H1 (cell line): ENCODE results near the gene RERE.

Source experiments
- BCL11A ChIP-seq, 2 experiments: IDR thresholded peaks; one replicate each; pipeline ENCODE4 v1.6.1; 2011; ENCODE audit warnings: low read depth in 2 of 2, low read length in 2 of 2, mild to moderate bottlenecking in 2 of 2
- CHD2 ChIP-seq: IDR thresholded peaks from 2 replicates; pipeline ENCODE4 v1.6.1; 2012; ENCODE audit warnings: low read length, improper control_type of control experiment
- CREB1 ChIP-seq: IDR thresholded peaks from 2 replicates; pipeline ENCODE4 v1.6.1; 2012; ENCODE audit warnings: inconsistent platforms
- CTCF ChIP-seq, 3 experiments: IDR thresholded peaks; 1 replicate in 2 of 3; 2 replicates in 1 of 3; pipeline versions ENCODE4 v1.5.1 to v1.6.1; 2011; ENCODE audit warnings: low read length in 3 of 3, mild to moderate bottlenecking in 3 of 3, inconsistent platforms in 2 of 3, low read depth in 1 of 3, moderate library complexity in 1 of 3; ENCODE audit not compliant: insufficient read depth in 1 of 3; ENCODE audit errors: control extremely low read depth in 1 of 3
- EZH2 ChIP-seq: fragments of 200-600 bp; sonication (generic); IDR thresholded peaks from 2 replicates; pipeline ENCODE4 v1.7.1; 2012; ENCODE audit warnings: low read depth, mild to moderate bottlenecking, moderate library complexity, low read length, inconsistent platforms; ENCODE audit not compliant: severe bottlenecking
- GABPA ChIP-seq: IDR thresholded peaks from 2 replicates; pipeline ENCODE4 v1.6.1; 2011; ENCODE audit warnings: mild to moderate bottlenecking, low read length, moderate library complexity, borderline replicate concordance; ENCODE audit not compliant: insufficient read depth
- HDAC2 ChIP-seq, 2 experiments: fragments of 300-600 bp in 1 of 2; sonication (generic) in 1 of 2; IDR thresholded peaks; 2 replicates each; pipeline ENCODE4 v1.6.1; 2011 to 2012; ENCODE audit warnings: low read depth in 2 of 2, low read length in 2 of 2, mild to moderate bottlenecking in 2 of 2, moderate library complexity in 2 of 2, borderline replicate concordance in 1 of 2, inconsistent platforms in 1 of 2
- POLR2A ChIP-seq, 2 experiments: IDR thresholded peaks; 1 replicate in 1 of 2; 2 replicates in 1 of 2; pipeline ENCODE4 v1.6.1; 2011; ENCODE audit warnings: low read depth in 2 of 2, low read length in 2 of 2, mild to moderate bottlenecking in 2 of 2; ENCODE audit errors: control extremely low read depth in 1 of 2
- RBBP5 ChIP-seq: IDR thresholded peaks from 2 replicates; pipeline ENCODE4 v1.7.1; 2012; ENCODE audit warnings: low read depth, mild to moderate bottlenecking, inconsistent platforms, low read length, moderate library complexity, borderline replicate concordance
- SIN3A ChIP-seq, 2 experiments: IDR thresholded peaks in 1 of 2; conservative IDR thresholded peaks in 1 of 2; 2 replicates each; pipeline ENCODE4 v1.6.1; 2011 to 2012; ENCODE audit warnings: low read length in 2 of 2, improper control_type of control experiment in 1 of 2, low read depth in 1 of 2, mild to moderate bottlenecking in 1 of 2
- SUZ12 ChIP-seq: fragments of 200-600 bp; sonication (generic); IDR thresholded peaks from 2 replicates; pipeline ENCODE4 v1.6.1; 2012; ENCODE audit warnings: mild to moderate bottlenecking, inconsistent platforms, low read length, moderate library complexity, mixed read lengths
- TF ChIP-seq, protein P1 (sequence below): IDR thresholded peaks from 2 replicates; pipeline ENCODE4 v1.6.1; 2011; ENCODE audit warnings: low read length, improper control_type of control experiment
- TF ChIP-seq, protein P2 (sequence below): IDR thresholded peaks from 2 replicates; pipeline ENCODE4 v1.6.1; 2012; ENCODE audit warnings: inconsistent platforms

DNA sequence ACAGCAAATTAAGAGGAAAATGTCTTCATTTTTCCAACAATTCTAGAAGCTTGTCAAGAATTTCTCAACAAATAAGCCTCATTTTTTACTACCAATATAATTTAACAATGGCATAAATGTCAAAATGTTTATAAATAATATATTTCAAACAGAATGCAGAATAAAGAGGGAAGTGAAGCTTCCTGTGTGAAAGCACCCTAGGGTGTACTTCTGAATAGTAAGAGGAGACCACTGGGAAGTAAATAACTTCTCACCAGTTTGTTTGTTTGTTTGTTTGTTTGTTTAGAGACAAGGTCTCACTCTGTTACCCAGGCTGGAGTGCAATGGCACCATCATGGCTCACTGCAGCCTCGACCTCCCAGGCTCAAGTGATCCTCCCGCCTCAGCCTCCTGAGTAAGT lies 255.2 kb downstream of the RERE start:
- TF ChIP-seq BCL11A (IDR thresholded peaks at IDR 0.05; ENCODE audit: low read depth in 2 of 2, low read length in 2 of 2): no peak
- TF ChIP-seq GABPA: no peak
- TF ChIP-seq, protein P1, sequence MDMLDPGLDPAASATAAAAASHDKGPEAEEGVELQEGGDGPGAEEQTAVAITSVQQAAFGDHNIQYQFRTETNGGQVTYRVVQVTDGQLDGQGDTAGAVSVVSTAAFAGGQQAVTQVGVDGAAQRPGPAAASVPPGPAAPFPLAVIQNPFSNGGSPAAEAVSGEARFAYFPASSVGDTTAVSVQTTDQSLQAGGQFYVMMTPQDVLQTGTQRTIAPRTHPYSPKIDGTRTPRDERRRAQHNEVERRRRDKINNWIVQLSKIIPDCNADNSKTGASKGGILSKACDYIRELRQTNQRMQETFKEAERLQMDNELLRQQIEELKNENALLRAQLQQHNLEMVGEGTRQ: no peak
- no peak for TF ChIP-seq CHD2
- TF ChIP-seq POLR2A (IDR thresholded peaks at IDR 0.05; ENCODE audit: control extremely low read depth in 1 of 2, low read depth in 2 of 2, low read length in 2 of 2): no peak
- TF ChIP-seq CTCF (IDR thresholded peaks at IDR 0.05; ENCODE audit: control extremely low read depth in 1 of 3, insufficient read depth in 1 of 3, low read depth in 1 of 3, low read length in 3 of 3): no peak
- no peak for TF ChIP-seq CREB1
- TF ChIP-seq SUZ12: no peak
- no peak for TF ChIP-seq SIN3A (conservative IDR thresholded peaks at IDR 0.05 in 1 of 2, IDR thresholded peaks at IDR 0.05 in 1 of 2; ENCODE audit: low read depth in 1 of 2, low read length in 2 of 2)
- TF ChIP-seq, protein P2, sequence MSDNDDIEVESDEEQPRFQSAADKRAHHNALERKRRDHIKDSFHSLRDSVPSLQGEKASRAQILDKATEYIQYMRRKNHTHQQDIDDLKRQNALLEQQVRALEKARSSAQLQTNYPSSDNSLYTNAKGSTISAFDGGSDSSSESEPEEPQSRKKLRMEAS: no peak
- TF ChIP-seq RBBP5: no peak
- TF ChIP-seq HDAC2 (IDR thresholded peaks at IDR 0.05; ENCODE audit: borderline replicate concordance in 1 of 2, low read depth in 2 of 2, low read length in 2 of 2): no peak
- TF ChIP-seq EZH2: no peak
